B cell (primary cell): Measurements from ENCODE around the gene CDR2L. TPM values are rescaled to one million over a fixed set of nuclear protein-coding genes. Genes with fewer than 3 reads are reported as not detected.

ENCODE experiments used
- ATAC-seq: fragments of 200-7000 bp; cut with Tn5 transposase; one replicate; pipeline ENCODE4 v1.10.0; 2021; ENCODE audit warnings: low read depth, mild to moderate bottlenecking, moderate number of reproducible peaks, moderate library complexity
- CTCF ChIA-PET: fragments of 350-600 bp; sonication (Branson Sonifier 250); formaldehyde crosslinking; loops from one replicate; lab custom pipeline; 2021; ENCODE audit warnings: antibody characterized with exemption, inconsistent platforms; lab: Charles Lee
- POLR2A ChIA-PET: fragments of 350-600 bp; sonication (Branson Sonifier 250); formaldehyde crosslinking; loops from one replicate; lab custom pipeline; 2021; ENCODE audit warnings: antibody characterized with exemption; lab: Charles Lee
- DNase-seq: peaks from one replicate; pipeline ENCODE4 v3.0.0; 2013
- H2AFZ ChIP-seq: 2 replicates; pipeline ENCODE4 v1.6.1; 2012; ENCODE audit warnings: mild to moderate bottlenecking, low read depth, low read length; ENCODE audit not compliant: insufficient read depth, poor library complexity, severe bottlenecking
- H3K27ac ChIP-seq, 2 donors: 1 replicate in 1 of 2; 2 replicates in 1 of 2; pipeline ENCODE4 v1.5.1; 2012 to 2013; ENCODE audit warnings: low read length in 2 of 2, mild to moderate bottlenecking in 2 of 2, moderate library complexity in 1 of 2
- H3K27me3 ChIP-seq, 4 experiments: fragments of 200-600 bp in 1 of 4; sonication (generic) in 1 of 4; replicated peaks in 1 of 4; 1 replicate in 2 of 4; 2 replicates in 2 of 4; pipeline versions ENCODE4 v1.6.1 to v1.7.0; 2013 to 2016; ENCODE audit warnings: low read length in 3 of 4, mild to moderate bottlenecking in 2 of 4, mixed read lengths in 1 of 4, moderate library complexity in 1 of 4; ENCODE audit not compliant: insufficient read depth in 4 of 4, control insufficient read depth in 3 of 4; ENCODE audit errors: control extremely low read depth in 1 of 4
- H3K36me3 ChIP-seq, 2 experiments: replicated peaks in 1 of 2; 1 replicate in 1 of 2; 2 replicates in 1 of 2; pipeline versions ENCODE4 v1.6.1 to v1.7.1; 2013; ENCODE audit warnings: low read length in 1 of 2; ENCODE audit not compliant: insufficient read depth in 2 of 2, control insufficient read depth in 1 of 2; ENCODE audit errors: control extremely low read depth in 1 of 2, extremely low read depth in 1 of 2
- H3K4me1 ChIP-seq, 2 donors: fragments of 200-600 bp in 1 of 2; sonication (generic) in 1 of 2; 1 replicate in 1 of 2; 2 replicates in 1 of 2; pipeline versions ENCODE4 v1.5.1 to v1.6.1; 2013 to 2017; ENCODE audit warnings: low read length in 2 of 2; ENCODE audit not compliant: control insufficient read depth in 2 of 2, insufficient read depth in 2 of 2
- H3K4me2 ChIP-seq: replicated peaks from 2 replicates; pipeline ENCODE3; 2012; ENCODE audit warnings: mild to moderate bottlenecking, low read depth, low read length; ENCODE audit not compliant: poor library complexity, severe bottlenecking
- H3K4me3 ChIP-seq, 5 experiments: fragments of 200-600 bp in 1 of 5; sonication (generic) in 1 of 5; 1 replicate in 3 of 5; 2 replicates in 2 of 5; pipeline versions ENCODE4 v1.5.1 to v1.7.0; 2011 to 2016; ENCODE audit warnings: low read length in 4 of 5, mild to moderate bottlenecking in 4 of 5, low read depth in 2 of 5, control low read depth in 1 of 5, moderate library complexity in 1 of 5; ENCODE audit not compliant: insufficient read depth in 1 of 5; ENCODE audit errors: control extremely low read depth in 1 of 5, extremely low read depth in 1 of 5
- H3K79me2 ChIP-seq: fragments of 200-600 bp; sonication (generic); one replicate; pipeline ENCODE4 v1.6.0; 2016; ENCODE audit warnings: low read length; ENCODE audit not compliant: control insufficient read depth, insufficient read depth
- H3K9ac ChIP-seq: fragments of 200-600 bp; sonication (generic); 2 replicates; pipeline ENCODE4 v1.6.1; 2017; ENCODE audit warnings: mild to moderate bottlenecking, low read length, moderate library complexity
- H3K9me3 ChIP-seq, 3 donors: one replicate each; pipeline versions ENCODE4 v1.6.1 to v1.7.1; 2013; ENCODE audit warnings: low read length in 2 of 3; ENCODE audit not compliant: control insufficient read depth in 2 of 3, insufficient read depth in 1 of 3; ENCODE audit errors: control extremely low read depth in 1 of 3
- H4K20me1 ChIP-seq: 2 replicates; pipeline ENCODE4 v1.6.0; 2012; ENCODE audit warnings: mild to moderate bottlenecking, low read length; ENCODE audit not compliant: insufficient read depth, control insufficient read depth, poor library complexity, severe bottlenecking
- H3K27ac Mint-ChIP-seq: one replicate; pipeline ENCODE4 v1.8.0; 2021; ENCODE audit warnings: mixed read lengths
- H3K27me3 Mint-ChIP-seq: one replicate; pipeline ENCODE4 v1.8.0; 2021; ENCODE audit warnings: mixed read lengths
- H3K4me1 Mint-ChIP-seq: one replicate; pipeline ENCODE4 v1.8.0; 2021; ENCODE audit warnings: mixed read lengths
- H3K4me3 Mint-ChIP-seq: one replicate; pipeline ENCODE4 v1.8.0; 2021; ENCODE audit warnings: mixed read lengths
- H3K9me3 Mint-ChIP-seq: one replicate; pipeline ENCODE4 v1.8.0; 2022; ENCODE audit warnings: mixed read lengths; ENCODE audit not compliant: insufficient read depth
- EZH2 ChIP-seq: IDR thresholded peaks from 2 replicates; pipeline ENCODE4 v1.6.1; 2012; ENCODE audit warnings: borderline replicate concordance, low read depth, mild to moderate bottlenecking, moderate library complexity, low read length; ENCODE audit not compliant: insufficient read depth, poor library complexity, severe bottlenecking
- WGBS: methylation state at CpG from one replicate; pipeline ENCODE4 v1.1.5; 2013; ENCODE audit warnings: missing lambda C conversion rate; ENCODE audit not compliant: insufficient coverage; 5-methylcytosine and 5-hydroxymethylcytosine counted together
- intact Hi-C: fragments of 100-400 bp; cut with micrococcal nuclease; formaldehyde crosslinking; loops from one replicate; pipeline ENCODE4 v1.10.0; 2022
- polyA plus RNA-seq: library from polyadenylated mRNA; depleted of rRNA; stranded (reverse); fragments of >200 nt; gene quantifications from 2 replicates; pipeline ENCODE4 v1.2.3, GENCODE V29; 2012
- total RNA-seq, 2 donors: library from RNA; stranded (reverse); fragments of 120-200 nt in 1 of 2; gene quantifications; 1 replicate in 1 of 2; 2 replicates in 1 of 2; pipeline versions ENCODE4 v1.2.3 to v1.2.4, GENCODE V29; 2013 to 2022
- TF ChIP-seq, protein P1 (sequence below): fragments of 200-600 bp; IDR thresholded peaks from one replicate; pipeline ENCODE4 v1.8.0; 2022; ENCODE audit warnings: antibody characterized with exemption, mild to moderate bottlenecking

The CDR2L gene
- total and polyA plus RNA-seq, 2 donors (not counting 1 experiment from before 2014, with no cell fraction given), result 0.03 TPM; not detected in 1

GRCh38 chr17:74961657-74962350 is 25.6 kb upstream of the CDR2L start:
- TF ChIP-seq, protein P1, sequence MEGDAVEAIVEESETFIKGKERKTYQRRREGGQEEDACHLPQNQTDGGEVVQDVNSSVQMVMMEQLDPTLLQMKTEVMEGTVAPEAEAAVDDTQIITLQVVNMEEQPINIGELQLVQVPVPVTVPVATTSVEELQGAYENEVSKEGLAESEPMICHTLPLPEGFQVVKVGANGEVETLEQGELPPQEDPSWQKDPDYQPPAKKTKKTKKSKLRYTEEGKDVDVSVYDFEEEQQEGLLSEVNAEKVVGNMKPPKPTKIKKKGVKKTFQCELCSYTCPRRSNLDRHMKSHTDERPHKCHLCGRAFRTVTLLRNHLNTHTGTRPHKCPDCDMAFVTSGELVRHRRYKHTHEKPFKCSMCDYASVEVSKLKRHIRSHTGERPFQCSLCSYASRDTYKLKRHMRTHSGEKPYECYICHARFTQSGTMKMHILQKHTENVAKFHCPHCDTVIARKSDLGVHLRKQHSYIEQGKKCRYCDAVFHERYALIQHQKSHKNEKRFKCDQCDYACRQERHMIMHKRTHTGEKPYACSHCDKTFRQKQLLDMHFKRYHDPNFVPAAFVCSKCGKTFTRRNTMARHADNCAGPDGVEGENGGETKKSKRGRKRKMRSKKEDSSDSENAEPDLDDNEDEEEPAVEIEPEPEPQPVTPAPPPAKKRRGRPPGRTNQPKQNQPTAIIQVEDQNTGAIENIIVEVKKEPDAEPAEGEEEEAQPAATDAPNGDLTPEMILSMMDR, result peak; percentile 88
- no peak for TF ChIP-seq EZH2
- Mint-ChIP-seq H3K9me3 (no peaks in the 10 kb centered on the region), H3K27me3 (peaks cover 11% of the 10 kb centered on the region), H3K4me3 (no peak overlapping the region), H3K4me1 (peaks cover 7% of the 10 kb centered on the region), H3K27ac (no peak overlapping the region)
- ChIA-PET POLR2A (interaction anchor here (0.9 to 1.5 kb wide), 3 partner anchors 51 to 240 kb away, joined by 3 to 5 read pairs (median 3); partner anchors contain the start of genes MRPL58 and NT5C), CTCF (interaction anchor here (0.6 to 4.9 kb wide), 67 partner anchors 8 to 792 kb away, joined by 3 to 139 read pairs (median 4); partner anchors contain the start of genes ARMC7, ATP5PD, CDR2L and HID1)
- intact Hi-C loops, result loop anchor here (1.0 to 2.0 kb wide), 8 partner anchors 25 to 451 kb away; partner anchors contain the start of genes CDR2L, KCTD2, MIF4GD and MRPL58
- peaks cover 0 to 10% (median 0%) of the 10 kb centered on the region in 4 experiments for H3K27me3 ChIP-seq
- no peak overlapping the region for H3K27ac ChIP-seq
- H2AFZ ChIP-seq, result peak overlapping the region; percentile 26
- H4K20me1 ChIP-seq, result no peaks in the 10 kb centered on the region
- no peak overlapping the region for H3K9ac ChIP-seq
- no peaks in the 10 kb centered on the region for H3K36me3 ChIP-seq
- no peaks in the 10 kb centered on the region for H3K9me3 ChIP-seq
- H3K4me1 ChIP-seq, result peaks cover 2 to 16% of the 10 kb centered on the region in 2 donors
- no peaks in the 10 kb centered on the region for H3K79me2 ChIP-seq
- peak overlapping the region; percentile 26 for H3K4me2 ChIP-seq
- WGBS, result 39% methylated on average over 14 of the region's 23 CpGs
- DNase-seq (peak; percentile 87), ATAC-seq (peak; percentile 72)
- no peak overlapping the region for H3K4me3 ChIP-seq
